ENCODE data around the gene EIF4E2.

DNA sequence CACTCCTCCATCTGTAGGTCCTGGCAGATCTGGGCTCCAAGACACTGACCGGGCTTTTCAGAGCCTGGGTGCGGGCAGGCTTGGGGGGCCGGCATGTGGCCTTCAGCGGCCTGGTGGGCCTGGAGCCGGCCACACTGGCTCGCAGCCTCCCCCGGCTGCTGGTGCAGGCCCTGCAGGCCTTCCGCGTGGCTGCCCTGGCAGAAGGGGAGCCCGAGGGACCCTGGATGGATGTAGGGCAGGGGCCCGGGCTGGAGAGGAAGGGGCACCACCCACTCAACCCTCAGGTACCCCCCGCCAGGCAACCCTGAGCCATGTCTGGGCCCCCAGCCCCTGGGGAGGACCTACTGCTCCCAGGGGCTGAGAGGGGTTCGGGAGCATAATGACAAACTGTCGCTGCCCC is 25.3 kb upstream of the EIF4E2 start:
- TF ChIP-seq CTCF (IDR thresholded peaks at IDR 0.05; ENCODE audit: insufficient read depth, low read length, poor library complexity, severe bottlenecking) (no peak), EZH2phosphoT487 (conservative IDR thresholded peaks at IDR 0.05; ENCODE audit: low read length) (no peak)

All from SU-DHL-6 (cell line).